Stimulated activated CD4-positive, alpha-beta T cell treated with anti-CD3 and anti-CD28 coated beads, Interleukin-4, amount 100 ng/mL, for 48 hours (primary cell): ENCODE data around the gene CX3CR1.

Source experiments
- DNase-seq, 2 donors: peaks; one replicate each; pipeline ENCODE4 v3.0.0-alpha.2; 2020; ENCODE audit warnings: low read depth in 2 of 2

CX3CR1 gene

DNA sequence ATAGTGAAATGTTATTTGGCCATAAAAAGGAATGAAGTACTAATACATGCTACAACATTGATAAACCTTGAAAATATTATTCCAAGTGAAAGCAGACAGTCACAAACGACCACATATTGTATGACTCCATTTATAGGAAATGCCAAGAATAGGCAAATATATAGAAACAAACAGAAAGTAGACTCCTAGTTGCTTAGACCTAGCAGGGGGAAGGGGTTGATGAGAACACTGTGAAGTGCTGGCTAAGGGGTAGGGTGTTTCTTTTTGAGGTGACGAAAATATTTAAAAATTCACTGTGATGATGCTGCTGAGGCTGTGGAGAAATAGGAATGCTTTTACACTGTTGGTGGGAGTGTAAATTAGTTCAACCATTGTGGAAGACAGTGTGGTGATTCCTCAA is 56.9 kb downstream of the CX3CR1 start:
- DNase-seq, result no peak

- no peak for DNase-seq
Observed at GRCh38 chr3:39222462-39222861, 57.4 kb downstream of the CX3CR1 start.

GRCh38 chr3:39221141-39221530 is 58.7 kb downstream of the CX3CR1 start:
- no peak for DNase-seq

DNA sequence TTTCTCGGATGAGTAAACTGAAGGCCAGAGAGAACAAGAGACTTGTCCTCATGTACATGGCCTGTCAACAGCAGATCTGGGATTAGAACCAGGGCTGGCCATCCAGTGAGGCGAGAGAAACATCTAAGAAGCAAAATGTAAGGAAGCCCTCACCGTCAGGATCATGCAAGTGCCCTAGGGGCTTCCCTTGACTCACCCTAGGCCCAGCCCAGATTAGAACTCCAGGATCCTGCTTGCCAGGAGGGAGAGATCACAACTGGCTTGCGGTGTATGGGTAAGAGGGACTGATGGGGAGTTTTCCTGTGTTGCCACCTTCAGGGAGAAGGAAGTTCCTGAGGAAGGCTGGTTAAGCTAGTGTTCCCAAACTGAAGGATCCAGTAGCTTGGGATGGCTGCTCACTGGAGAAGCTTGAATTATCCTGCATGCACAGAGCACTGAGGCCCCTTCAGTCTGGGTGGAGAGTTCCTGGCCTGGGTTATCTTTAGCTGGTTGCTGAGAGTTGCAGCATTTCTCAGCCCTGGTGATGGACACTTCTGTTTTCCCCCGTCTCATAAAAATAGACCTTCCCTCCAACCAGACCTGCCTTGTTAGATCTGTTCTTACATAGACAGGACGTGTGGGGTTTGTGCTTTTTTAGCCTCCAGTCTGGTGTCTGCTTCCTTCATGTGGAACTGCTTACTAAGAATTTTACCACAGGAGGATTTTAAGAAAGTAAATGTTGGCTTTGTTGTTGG is 59.3 kb downstream of the CX3CR1 start:
- no peak for DNase-seq

- no peak for DNase-seq
Observed at GRCh38 chr3:39219702-39220101, 60.1 kb downstream of the CX3CR1 start.

DNA sequence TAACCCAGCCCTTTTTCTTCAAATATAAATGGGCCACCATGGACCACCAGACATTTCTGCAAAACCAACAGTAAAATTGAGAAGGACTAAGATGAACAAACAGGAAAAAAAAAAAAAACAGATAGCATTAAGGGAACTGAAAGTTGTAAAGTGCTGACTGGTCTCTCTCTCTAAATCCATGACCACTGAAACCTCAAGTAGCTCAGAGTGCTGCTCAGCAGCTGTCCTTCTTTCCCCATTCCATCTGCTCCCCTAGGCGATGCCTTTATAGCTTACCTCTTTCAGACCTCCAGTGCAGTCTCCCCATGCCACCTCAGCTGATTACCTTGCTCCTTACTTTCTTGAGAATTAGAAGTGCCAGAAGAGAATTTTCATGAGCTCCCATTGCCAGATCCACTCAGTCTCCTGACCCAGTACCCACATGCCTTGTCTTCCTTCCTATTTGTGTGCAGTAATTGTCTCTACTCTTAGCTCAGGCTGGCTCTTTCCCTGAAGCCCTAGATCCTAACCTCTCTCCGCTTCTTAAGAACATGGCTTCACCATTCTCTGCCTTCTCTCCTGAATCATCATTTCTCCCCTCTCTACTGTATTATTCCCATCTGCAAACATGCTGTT is 63.6 kb downstream of the CX3CR1 start:
- DNase-seq, result no peak

GRCh38 chr3:39213613-39214012 is 66.2 kb downstream of the CX3CR1 start:
- DNase-seq, result no peak
